ENCODE measurements around the gene HES2. TPM values are rescaled to one million over a fixed set of nuclear protein-coding genes. Genes with fewer than 3 reads are reported as not detected.

HES2 gene
- total and polyA plus RNA-seq, 9 of the 15 experiments (the other 6 are each of a cell fraction or from before 2014, with no cell fraction given) = 0.05 to 0.18 (median 0.07) TPM; not detected in 4

GRCh38 chr1:6414443-6414844 lies 5.3 kb downstream of the HES2 start:
- Histone ChIP-seq H3K27me3 (ENCODE audit: control insufficient read depth in 2 of 2, insufficient read depth in 2 of 2, low read length in 2 of 2) (peaks cover 53 to 84% of the 10 kb centered on the region in 2 experiments), H3K9me3 (replicated peaks; ENCODE audit: control insufficient read depth, insufficient read depth, low read depth, low read length) (no peaks in the 10 kb centered on the region), H3K27ac (ENCODE audit: extremely low read depth, low read depth, low read length) (no peak overlapping the region), H3K4me3 (no peak overlapping the region), H3K9me1 (ENCODE audit: control insufficient read depth, insufficient read depth, low read length) (no peaks in the 10 kb centered on the region), H3K4me2 (ENCODE audit: insufficient read depth, low read length) (peak overlapping the region; percentile 16; the same call in 1 of the 2 replicates), H4K20me1 (replicated peaks; ENCODE audit: control insufficient read depth, insufficient read depth, low read length) (peaks cover 5% of the 10 kb centered on the region; the same call in 1 of the 2 replicates), H3K79me2 (ENCODE audit: control insufficient read depth, insufficient read depth, low read length) (no peaks in the 10 kb centered on the region), H3K36me3 (ENCODE audit: control insufficient read depth, insufficient read depth, low read length) (no peaks in the 10 kb centered on the region), H3K4me1 (replicated peaks in 1 of 2; ENCODE audit: control insufficient read depth in 2 of 2, insufficient read depth in 2 of 2, low read length in 2 of 2) (peaks cover 0 to 15% of the 10 kb centered on the region in 2 experiments; a peak in 2 of 5 replicates), H2AFZ (ENCODE audit: low read depth, low read length) (no peak overlapping the region), H3K9ac (ENCODE audit: insufficient read depth in 1 of 2, low read depth in 2 of 2, low read length in 2 of 2) (peak overlapping the region in 1 of 2 experiments; percentile 1; a peak in 1 of 4 replicates)
- FAIRE-seq = peak; percentile 84
- CTCF ChIA-PET (ENCODE audit: low intra/inter-chr PET ratio) = interaction anchor here (0.6 kb wide), 1 partner anchor 355 kb away, joined by 4 read pairs; no protein-coding TSS in a partner anchor
- in situ Hi-C loops (cut with MboI) = loop anchor here (5.0 kb wide), 1 partner anchor 58 kb away; no protein-coding TSS in a partner anchor
- intact Hi-C loops (cut with micrococcal nuclease) = no loop called here
- peak; percentile 95 for ATAC-seq
- no TSS peak for BruUV-seq (replicated peaks)
- under 1% methylated on average over 15 of the region's 15 CpGs for WGBS (ENCODE audit: insufficient coverage, low coverage, missing lambda C conversion rate)
- POLR2A ChIA-PET = interaction anchor here (0.8 to 1.9 kb wide), 6 partner anchors 9 to 130 kb away, joined by 3 to 8 read pairs (median 4); no protein-coding TSS in a partner anchor
- DNase-seq (ENCODE audit: extremely low read depth in 1 of 4, low spot score in 3 of 4) = peak; percentile 78 to 85 (median 81)
- peak; percentile 82 to 93 (median 86) for TF ChIP-seq CTCF (IDR thresholded peaks at IDR 0.05 in 2 of 3, conservative IDR thresholded peaks at IDR 0.05 in 1 of 3; ENCODE audit: insufficient read depth in 2 of 3, low read depth in 1 of 3, low read length in 3 of 3)
- no peak for TF ChIP-seq NFE2L1 (tag; IDR thresholded peaks at IDR 0.05; ENCODE audit: borderline replicate concordance, low read depth)
- TF ChIP-seq MYC (IDR thresholded peaks at IDR 0.05; ENCODE audit: low read depth, low read length) = peak; percentile 85
- TF ChIP-seq MYC (CRISPR knock-in tag; IDR thresholded peaks at IDR 0.05; ENCODE audit: borderline replicate concordance, low read depth) = no peak
- no peak for TF ChIP-seq GMEB1 (CRISPR knock-in tag; IDR thresholded peaks at IDR 0.05)
- peak; percentile 28; the same call in 1 of the 2 replicates for TF ChIP-seq TOE1 (IDR thresholded peaks at IDR 0.05; ENCODE audit: borderline replicate concordance)
- no peak for TF ChIP-seq TOE1 (CRISPR knock-in tag; IDR thresholded peaks at IDR 0.05; ENCODE audit: borderline replicate concordance, low read depth)
- peak; percentile 55; the same call in 1 of the 2 replicates for TF ChIP-seq RAD51 (IDR thresholded peaks at IDR 0.05; ENCODE audit: borderline replicate concordance, low read depth)
- peak; percentile 55; the same call in 1 of the 2 replicates for TF ChIP-seq KLF16 (IDR thresholded peaks at IDR 0.05)
- 0 out of 2 replicates have a peak, but pooled peaks have one; percentile 52 for TF ChIP-seq ETS1 (conservative IDR thresholded peaks at IDR 0.05; ENCODE audit: control insufficient read depth, low read depth, low read length)
- TF ChIP-seq BHLHE40 (IDR thresholded peaks at IDR 0.05; ENCODE audit: low read length) = peak; percentile 90
- TF ChIP-seq PPARD (CRISPR knock-in tag; IDR thresholded peaks at IDR 0.05) = no peak
- peak; percentile 81 for TF ChIP-seq MAX (CRISPR knock-in tag; IDR thresholded peaks at IDR 0.05)
- TF ChIP-seq FOXK2 (conservative IDR thresholded peaks at IDR 0.05 in 1 of 2, IDR thresholded peaks at IDR 0.05 in 1 of 2; ENCODE audit: low read depth in 2 of 2) = 0 out of 4 replicates have a peak, but pooled peaks of 1 of the 2 experiments have one; percentile 18

All from K562 (cell line).